HepG2 (cell line): ENCODE data around the gene LRPAP1. TPM values are rescaled to one million over a fixed set of nuclear protein-coding genes. Genes with fewer than 3 reads are reported as not detected.
"Not testable (repeated sequence)": the region's sequence is repeated elsewhere in the genome, so short reads cannot be mapped to it uniquely, and the experiment has no call there.

Experiments used
- CHD4 ChIP-seq: fragments of 200-600 bp; sonication (generic); IDR thresholded peaks from 2 replicates; pipeline ENCODE4 v1.7.0; 2017; ENCODE audit warnings: mild to moderate bottlenecking, low read length, borderline replicate concordance
- FOXK1 ChIP-seq: sonication (generic); formaldehyde crosslinking; IDR thresholded peaks from 2 replicates; pipeline ENCODE4 v1.4.0; 2020; ENCODE audit warnings: low read depth, missing genetic modification reagents, borderline replicate concordance
- HMG20B ChIP-seq: conservative IDR thresholded peaks from 2 replicates; pipeline ENCODE4 v1.6.1; 2016; ENCODE audit warnings: missing genetic modification reagents, missing compliant biosample characterization
- HNF4G ChIP-seq, 2 experiments: sonication (generic) in 1 of 2; formaldehyde crosslinking in 1 of 2; IDR thresholded peaks; 2 replicates each; pipeline versions ENCODE4 v1.4.0 to v1.6.1; 2011 to 2020; ENCODE audit warnings: borderline replicate concordance in 2 of 2, low read depth in 2 of 2, mild to moderate bottlenecking in 2 of 2, low read length in 1 of 2, missing genetic modification reagents in 1 of 2, moderate library complexity in 1 of 2
- IRF2 ChIP-seq: IDR thresholded peaks from 2 replicates; pipeline ENCODE4 v1.6.1; 2018; ENCODE audit warnings: missing genetic modification reagents, missing compliant biosample characterization
- KAT8 ChIP-seq: IDR thresholded peaks from 2 replicates; pipeline ENCODE4 v1.6.1; 2016; ENCODE audit warnings: missing genetic modification reagents, missing compliant biosample characterization
- KLF12 ChIP-seq: sonication (generic); formaldehyde crosslinking; IDR thresholded peaks from 2 replicates; pipeline ENCODE4 v1.4.0; 2020; ENCODE audit warnings: missing genetic modification reagents, borderline replicate concordance
- RCOR2 ChIP-seq: IDR thresholded peaks from 2 replicates; pipeline ENCODE4 v1.6.1; 2016; ENCODE audit warnings: missing biosample characterization, missing genetic modification reagents
- SALL1 ChIP-seq: sonication (generic); formaldehyde crosslinking; IDR thresholded peaks from 2 replicates; pipeline ENCODE4 v1.8.0; 2022; ENCODE audit warnings: mild to moderate bottlenecking, missing genetic modification reagents
- SAP130 ChIP-seq: IDR thresholded peaks from 2 replicates; pipeline ENCODE4 v1.6.1; 2016; ENCODE audit warnings: low read depth
- YEATS4 ChIP-seq: sonication (generic); formaldehyde crosslinking; IDR thresholded peaks from 2 replicates; pipeline ENCODE4 v1.4.0; 2020; ENCODE audit warnings: missing genetic modification reagents, borderline replicate concordance
- ZFP36 ChIP-seq: fragments of 150-350 bp; IDR thresholded peaks from 2 replicates; pipeline ENCODE4 v1.6.1; 2018; ENCODE audit warnings: borderline replicate concordance, low read length, low read depth; ENCODE audit not compliant: partially characterized antibody
- ZNF12 ChIP-seq: sonication (generic); formaldehyde crosslinking; IDR thresholded peaks from 2 replicates; pipeline ENCODE4 v1.5.0; 2020; ENCODE audit warnings: missing genetic modification reagents
- ZSCAN20 ChIP-seq: sonication (generic); formaldehyde crosslinking; IDR thresholded peaks from 2 replicates; pipeline ENCODE4 v1.4.0; 2020; ENCODE audit warnings: missing genetic modification reagents, mild to moderate bottlenecking, borderline replicate concordance
- polyA plus RNA-seq, 8 experiments: library from polyadenylated mRNA; depleted of rRNA in 3 of 8; stranded (reverse) in 7 of 8; unstranded in 1 of 8; fragments of >200 nt; fragmentation: Illumina TruSeq in 4 of 8; extraction: Trizol in 4 of 8; gene quantifications; 2 replicates each; pipeline versions ENCODE4 v1.2.1 to v1.2.3, GENCODE V29; 2011 to 2016; ENCODE audit warnings: low read depth in 4 of 8, missing spikeins in 1 of 8, mixed read lengths in 1 of 8; ENCODE audit not compliant: insufficient read depth in 1 of 8
- total RNA-seq, 5 experiments: library from RNA; depleted of rRNA; stranded (reverse); fragments of >200 nt; fragmentation: Illumina TruSeq; extraction: Trizol; gene quantifications; 2 replicates each; pipeline ENCODE4 v1.2.3, GENCODE V29; 2016; ENCODE audit warnings: low read depth in 1 of 5
- TF ChIP-seq, protein P1 (sequence below): IDR thresholded peaks from 2 replicates; pipeline ENCODE4 v1.6.1; 2016; ENCODE audit warnings: low read depth, missing genetic modification reagents, missing compliant biosample characterization
- TF ChIP-seq, protein P2 (sequence below): sonication (generic); formaldehyde crosslinking; IDR thresholded peaks from 2 replicates; pipeline ENCODE4 v1.4.0; 2020; ENCODE audit warnings: missing genetic modification reagents, borderline replicate concordance
- TF ChIP-seq, protein P3 (sequence below): sonication (generic); formaldehyde crosslinking; conservative IDR thresholded peaks from 2 replicates; pipeline ENCODE4 v1.4.0; 2020; ENCODE audit warnings: missing genetic modification reagents
- TF ChIP-seq, protein P4 (sequence below): IDR thresholded peaks from 2 replicates; pipeline ENCODE4 v1.6.1; 2018; ENCODE audit warnings: missing genetic modification reagents, mild to moderate bottlenecking, missing compliant biosample characterization

Gene LRPAP1
- total and polyA plus RNA-seq, 2 of the 13 experiments (the other 11 are each of a cell fraction or from before 2014, with no cell fraction given), result 153 to 191 TPM

DNA sequence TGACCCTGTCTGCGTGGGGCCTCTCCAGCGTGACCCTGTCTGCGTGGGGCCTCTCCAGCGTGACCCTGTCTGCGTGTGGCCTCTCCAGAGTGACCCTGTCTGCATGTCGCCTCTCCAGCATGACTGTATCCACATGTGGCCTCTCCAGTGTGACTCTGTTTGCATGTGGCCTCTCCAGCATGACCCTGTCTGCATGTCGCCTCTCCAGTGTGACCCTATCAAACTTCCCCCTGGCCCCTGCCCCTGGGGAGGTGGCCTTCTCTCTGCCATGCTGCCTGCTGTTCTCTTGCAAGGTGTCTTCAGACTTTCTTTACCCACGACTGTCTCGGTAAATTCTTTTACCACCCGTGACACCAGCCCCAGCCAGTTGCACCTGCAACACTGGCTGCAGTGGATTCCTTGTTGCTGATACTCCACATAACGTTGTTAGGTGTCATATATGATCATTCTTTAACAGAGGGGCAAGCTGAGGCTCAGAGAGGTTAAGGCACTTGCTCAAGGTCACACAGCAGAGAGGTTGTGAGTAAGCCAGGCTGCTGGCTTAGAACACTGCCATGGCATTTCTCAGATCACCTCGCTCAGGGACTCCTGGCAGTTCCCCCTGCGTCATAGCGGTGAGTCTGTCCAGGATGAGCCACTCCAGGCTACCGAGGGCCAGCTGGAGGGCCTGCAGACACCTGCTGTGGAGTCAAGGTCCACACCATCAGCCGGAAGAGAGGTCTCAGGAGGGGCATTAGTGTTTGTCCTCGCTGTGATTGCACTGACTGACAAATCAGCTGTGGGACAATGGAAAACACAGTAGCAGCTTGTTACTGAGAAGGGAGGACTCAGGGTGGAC, 25.7 kb upstream of the LRPAP1 start (continued):
- TF ChIP-seq, protein P1, sequence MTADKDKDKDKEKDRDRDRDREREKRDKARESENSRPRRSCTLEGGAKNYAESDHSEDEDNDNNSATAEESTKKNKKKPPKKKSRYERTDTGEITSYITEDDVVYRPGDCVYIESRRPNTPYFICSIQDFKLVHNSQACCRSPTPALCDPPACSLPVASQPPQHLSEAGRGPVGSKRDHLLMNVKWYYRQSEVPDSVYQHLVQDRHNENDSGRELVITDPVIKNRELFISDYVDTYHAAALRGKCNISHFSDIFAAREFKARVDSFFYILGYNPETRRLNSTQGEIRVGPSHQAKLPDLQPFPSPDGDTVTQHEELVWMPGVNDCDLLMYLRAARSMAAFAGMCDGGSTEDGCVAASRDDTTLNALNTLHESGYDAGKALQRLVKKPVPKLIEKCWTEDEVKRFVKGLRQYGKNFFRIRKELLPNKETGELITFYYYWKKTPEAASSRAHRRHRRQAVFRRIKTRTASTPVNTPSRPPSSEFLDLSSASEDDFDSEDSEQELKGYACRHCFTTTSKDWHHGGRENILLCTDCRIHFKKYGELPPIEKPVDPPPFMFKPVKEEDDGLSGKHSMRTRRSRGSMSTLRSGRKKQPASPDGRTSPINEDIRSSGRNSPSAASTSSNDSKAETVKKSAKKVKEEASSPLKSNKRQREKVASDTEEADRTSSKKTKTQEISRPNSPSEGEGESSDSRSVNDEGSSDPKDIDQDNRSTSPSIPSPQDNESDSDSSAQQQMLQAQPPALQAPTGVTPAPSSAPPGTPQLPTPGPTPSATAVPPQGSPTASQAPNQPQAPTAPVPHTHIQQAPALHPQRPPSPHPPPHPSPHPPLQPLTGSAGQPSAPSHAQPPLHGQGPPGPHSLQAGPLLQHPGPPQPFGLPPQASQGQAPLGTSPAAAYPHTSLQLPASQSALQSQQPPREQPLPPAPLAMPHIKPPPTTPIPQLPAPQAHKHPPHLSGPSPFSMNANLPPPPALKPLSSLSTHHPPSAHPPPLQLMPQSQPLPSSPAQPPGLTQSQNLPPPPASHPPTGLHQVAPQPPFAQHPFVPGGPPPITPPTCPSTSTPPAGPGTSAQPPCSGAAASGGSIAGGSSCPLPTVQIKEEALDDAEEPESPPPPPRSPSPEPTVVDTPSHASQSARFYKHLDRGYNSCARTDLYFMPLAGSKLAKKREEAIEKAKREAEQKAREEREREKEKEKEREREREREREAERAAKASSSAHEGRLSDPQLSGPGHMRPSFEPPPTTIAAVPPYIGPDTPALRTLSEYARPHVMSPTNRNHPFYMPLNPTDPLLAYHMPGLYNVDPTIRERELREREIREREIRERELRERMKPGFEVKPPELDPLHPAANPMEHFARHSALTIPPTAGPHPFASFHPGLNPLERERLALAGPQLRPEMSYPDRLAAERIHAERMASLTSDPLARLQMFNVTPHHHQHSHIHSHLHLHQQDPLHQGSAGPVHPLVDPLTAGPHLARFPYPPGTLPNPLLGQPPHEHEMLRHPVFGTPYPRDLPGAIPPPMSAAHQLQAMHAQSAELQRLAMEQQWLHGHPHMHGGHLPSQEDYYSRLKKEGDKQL (CRISPR knock-in tag), result 0 out of 2 replicates have a peak, but pooled peaks have one; percentile 9
- TF ChIP-seq ZFP36, result peak; percentile 62
- peak; percentile 37; the same call in 1 of the 2 replicates for TF ChIP-seq SALL1 (CRISPR knock-in tag)
- TF ChIP-seq HNF4G (IDR thresholded peaks at IDR 0.05; ENCODE audit: borderline replicate concordance, low read depth, low read length), result peak; percentile 58; the same call in 1 of the 2 replicates
- TF ChIP-seq HNF4G (CRISPR knock-in tag; IDR thresholded peaks at IDR 0.05; ENCODE audit: borderline replicate concordance, low read depth), result not testable (repeated sequence)
- TF ChIP-seq CHD4, result peak; percentile 78; the same call in 1 of the 2 replicates
- TF ChIP-seq HMG20B, result peak; percentile 97
- peak; percentile 61; the same call in 1 of the 2 replicates for TF ChIP-seq ZNF12 (CRISPR knock-in tag)
- TF ChIP-seq KAT8 (CRISPR knock-in tag), result peak; percentile 24; the same call in 1 of the 2 replicates
- TF ChIP-seq IRF2 (CRISPR knock-in tag), result 0 out of 2 replicates have a peak, but pooled peaks have one; percentile 22
- TF ChIP-seq SAP130 (CRISPR knock-in tag), result peak; percentile 92
- TF ChIP-seq, protein P2, sequence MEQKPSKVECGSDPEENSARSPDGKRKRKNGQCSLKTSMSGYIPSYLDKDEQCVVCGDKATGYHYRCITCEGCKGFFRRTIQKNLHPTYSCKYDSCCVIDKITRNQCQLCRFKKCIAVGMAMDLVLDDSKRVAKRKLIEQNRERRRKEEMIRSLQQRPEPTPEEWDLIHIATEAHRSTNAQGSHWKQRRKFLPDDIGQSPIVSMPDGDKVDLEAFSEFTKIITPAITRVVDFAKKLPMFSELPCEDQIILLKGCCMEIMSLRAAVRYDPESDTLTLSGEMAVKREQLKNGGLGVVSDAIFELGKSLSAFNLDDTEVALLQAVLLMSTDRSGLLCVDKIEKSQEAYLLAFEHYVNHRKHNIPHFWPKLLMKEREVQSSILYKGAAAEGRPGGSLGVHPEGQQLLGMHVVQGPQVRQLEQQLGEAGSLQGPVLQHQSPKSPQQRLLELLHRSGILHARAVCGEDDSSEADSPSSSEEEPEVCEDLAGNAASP (CRISPR knock-in tag), result peak; percentile 15; the same call in 1 of the 2 replicates
- TF ChIP-seq, protein P3, sequence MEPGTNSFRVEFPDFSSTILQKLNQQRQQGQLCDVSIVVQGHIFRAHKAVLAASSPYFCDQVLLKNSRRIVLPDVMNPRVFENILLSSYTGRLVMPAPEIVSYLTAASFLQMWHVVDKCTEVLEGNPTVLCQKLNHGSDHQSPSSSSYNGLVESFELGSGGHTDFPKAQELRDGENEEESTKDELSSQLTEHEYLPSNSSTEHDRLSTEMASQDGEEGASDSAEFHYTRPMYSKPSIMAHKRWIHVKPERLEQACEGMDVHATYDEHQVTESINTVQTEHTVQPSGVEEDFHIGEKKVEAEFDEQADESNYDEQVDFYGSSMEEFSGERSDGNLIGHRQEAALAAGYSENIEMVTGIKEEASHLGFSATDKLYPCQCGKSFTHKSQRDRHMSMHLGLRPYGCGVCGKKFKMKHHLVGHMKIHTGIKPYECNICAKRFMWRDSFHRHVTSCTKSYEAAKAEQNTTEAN (CRISPR knock-in tag), result peak; percentile 72
- 0 out of 2 replicates have a peak, but pooled peaks have one; percentile 40 for TF ChIP-seq YEATS4
- TF ChIP-seq FOXK1 (CRISPR knock-in tag), result peak; percentile 45; the same call in 1 of the 2 replicates
- TF ChIP-seq RCOR2, result peak; percentile 69
- 0 out of 2 replicates have a peak, but pooled peaks have one; percentile 44 for TF ChIP-seq KLF12 (CRISPR knock-in tag)
- TF ChIP-seq ZSCAN20 (CRISPR knock-in tag), result 0 out of 2 replicates have a peak, but pooled peaks have one; percentile 53
- TF ChIP-seq, protein P4, sequence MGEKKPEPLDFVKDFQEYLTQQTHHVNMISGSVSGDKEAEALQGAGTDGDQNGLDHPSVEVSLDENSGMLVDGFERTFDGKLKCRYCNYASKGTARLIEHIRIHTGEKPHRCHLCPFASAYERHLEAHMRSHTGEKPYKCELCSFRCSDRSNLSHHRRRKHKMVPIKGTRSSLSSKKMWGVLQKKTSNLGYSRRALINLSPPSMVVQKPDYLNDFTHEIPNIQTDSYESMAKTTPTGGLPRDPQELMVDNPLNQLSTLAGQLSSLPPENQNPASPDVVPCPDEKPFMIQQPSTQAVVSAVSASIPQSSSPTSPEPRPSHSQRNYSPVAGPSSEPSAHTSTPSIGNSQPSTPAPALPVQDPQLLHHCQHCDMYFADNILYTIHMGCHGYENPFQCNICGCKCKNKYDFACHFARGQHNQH, result peak; percentile 81; the same call in 1 of the 2 replicates
